Lower lobe of right lung (tissue), 2 donors: Measurements from ENCODE around the gene CBLL1. TPM values are rescaled to one million over a fixed set of nuclear protein-coding genes. Genes with fewer than 3 reads are reported as not detected.

Experiments used
- ATAC-seq, 2 donors: fragments of 200-7000 bp; cut with Tn5 transposase; one replicate each; pipeline ENCODE4 v1.9.1; 2020 to 2022; ENCODE audit warnings: mild to moderate bottlenecking in 2 of 2, moderate library complexity in 2 of 2
- DNase-seq: peaks from one replicate; pipeline ENCODE4 v3.0.0-alpha.2; 2020
- H3K27ac ChIP-seq: fragments of 200-600 bp; one replicate; pipeline ENCODE4 v1.8.0; 2022
- H3K27me3 ChIP-seq: fragments of 200-600 bp; one replicate; pipeline ENCODE4 v1.8.0; 2022; ENCODE audit warnings: low read depth
- H3K36me3 ChIP-seq: fragments of 200-600 bp; one replicate; pipeline ENCODE4 v1.8.0; 2022; ENCODE audit warnings: mild to moderate bottlenecking
- H3K4me1 ChIP-seq: fragments of 200-600 bp; one replicate; pipeline ENCODE4 v1.8.0; 2022
- H3K4me3 ChIP-seq: fragments of 200-600 bp; one replicate; pipeline ENCODE4 v1.8.0; 2022; ENCODE audit warnings: mild to moderate bottlenecking
- H3K9me3 ChIP-seq: fragments of 200-600 bp; one replicate; pipeline ENCODE4 v1.8.0; 2022
- intact Hi-C: fragments of 100-400 bp; cut with DNase I; formaldehyde crosslinking; loops from one replicate; pipeline ENCODE4 v1.11.0; 2022
- total RNA-seq: library from RNA; stranded (reverse); fragmentation: NEBNext Ultra II Directional; extraction: Animal tissue kit (Norgen Biotek cat#: 25700); gene quantifications from one replicate; pipeline ENCODE4 v1.2.1, GENCODE V29; 2021
- TF ChIP-seq, protein P1 (sequence below): fragments of 200-600 bp; IDR thresholded peaks from one replicate; pipeline ENCODE4 v1.8.0; 2022; ENCODE audit warnings: antibody characterized with exemption, mild to moderate bottlenecking
- donor health status: DM: no; HTN: yes; CAD: no; lungs with severe emphysema.

CBLL1 gene
- total RNA-seq, 1 donor from 2014 or later: 20.9 TPM

DNA sequence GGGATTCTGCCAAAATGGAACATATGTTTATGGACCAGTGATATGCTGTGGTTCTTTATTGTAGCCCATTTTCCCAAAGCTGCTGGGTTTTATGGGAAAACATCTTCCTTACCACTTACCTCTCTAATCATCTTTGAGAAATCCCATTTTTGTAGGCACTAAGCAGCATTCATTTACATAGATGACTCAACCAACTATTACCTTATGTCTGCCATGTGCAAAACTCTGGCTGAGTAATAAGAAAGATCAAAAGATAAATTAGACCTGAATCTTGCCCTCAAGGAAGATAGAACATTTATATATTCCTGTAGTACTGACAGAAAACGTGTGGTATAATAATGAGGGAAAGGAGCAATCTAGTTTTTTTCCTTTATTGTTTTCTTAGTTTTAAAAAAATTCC lies 24.3 kb downstream of the CBLL1 start:
- H3K27me3 ChIP-seq: no peaks in the 10 kb centered on the region
- intact Hi-C loops: no loop called here
- TF ChIP-seq, protein P1, sequence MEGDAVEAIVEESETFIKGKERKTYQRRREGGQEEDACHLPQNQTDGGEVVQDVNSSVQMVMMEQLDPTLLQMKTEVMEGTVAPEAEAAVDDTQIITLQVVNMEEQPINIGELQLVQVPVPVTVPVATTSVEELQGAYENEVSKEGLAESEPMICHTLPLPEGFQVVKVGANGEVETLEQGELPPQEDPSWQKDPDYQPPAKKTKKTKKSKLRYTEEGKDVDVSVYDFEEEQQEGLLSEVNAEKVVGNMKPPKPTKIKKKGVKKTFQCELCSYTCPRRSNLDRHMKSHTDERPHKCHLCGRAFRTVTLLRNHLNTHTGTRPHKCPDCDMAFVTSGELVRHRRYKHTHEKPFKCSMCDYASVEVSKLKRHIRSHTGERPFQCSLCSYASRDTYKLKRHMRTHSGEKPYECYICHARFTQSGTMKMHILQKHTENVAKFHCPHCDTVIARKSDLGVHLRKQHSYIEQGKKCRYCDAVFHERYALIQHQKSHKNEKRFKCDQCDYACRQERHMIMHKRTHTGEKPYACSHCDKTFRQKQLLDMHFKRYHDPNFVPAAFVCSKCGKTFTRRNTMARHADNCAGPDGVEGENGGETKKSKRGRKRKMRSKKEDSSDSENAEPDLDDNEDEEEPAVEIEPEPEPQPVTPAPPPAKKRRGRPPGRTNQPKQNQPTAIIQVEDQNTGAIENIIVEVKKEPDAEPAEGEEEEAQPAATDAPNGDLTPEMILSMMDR: no peak
- no peaks in the 10 kb centered on the region for H3K9me3 ChIP-seq
- no peak for DNase-seq
- H3K4me1 ChIP-seq: no peaks in the 10 kb centered on the region
- no peak for ATAC-seq
- H3K4me3 ChIP-seq: no peak overlapping the region
- H3K36me3 ChIP-seq: no peaks in the 10 kb centered on the region
- no peak overlapping the region for H3K27ac ChIP-seq

DNA sequence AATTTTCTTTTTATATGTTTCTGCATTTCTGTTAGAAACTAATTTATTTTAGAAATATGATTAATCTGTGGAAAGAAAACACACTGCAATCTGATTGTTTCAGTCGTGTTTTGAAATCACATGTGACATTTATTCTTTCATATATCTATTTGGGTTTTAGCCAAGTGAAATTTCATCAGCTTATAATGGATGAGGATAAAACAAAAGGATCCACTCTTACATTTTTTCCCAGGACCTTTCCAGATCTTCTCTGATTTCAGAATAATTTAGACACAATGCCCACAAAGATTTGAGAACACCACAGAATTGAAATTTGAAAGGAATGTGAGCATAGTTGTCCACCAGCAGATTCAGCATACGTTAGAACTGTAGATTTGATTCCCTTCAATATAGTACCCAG lies 29.1 kb downstream of the CBLL1 start:
- H3K36me3 ChIP-seq: no peaks in the 10 kb centered on the region
- H3K4me1 ChIP-seq: no peaks in the 10 kb centered on the region
- no peak overlapping the region for H3K4me3 ChIP-seq
- no peaks in the 10 kb centered on the region for H3K27me3 ChIP-seq
- DNase-seq (no peak), ATAC-seq (no peak)
- H3K27ac ChIP-seq: no peak overlapping the region
- intact Hi-C loops: no loop called here
- TF ChIP-seq, protein P1: no peak
- H3K9me3 ChIP-seq: no peaks in the 10 kb centered on the region

GRCh38 chr7:107777702-107778101 lies 33.8 kb downstream of the CBLL1 start:
- Histone ChIP-seq H3K4me3 (no peak overlapping the region), H3K9me3 (no peaks in the 10 kb centered on the region), H3K36me3 (no peaks in the 10 kb centered on the region), H3K27me3 (no peaks in the 10 kb centered on the region), H3K4me1 (no peaks in the 10 kb centered on the region), H3K27ac (no peak overlapping the region)
- intact Hi-C loops: no loop called here
- ATAC-seq: no peak
- TF ChIP-seq, protein P1: no peak
- DNase-seq: no peak

DNA sequence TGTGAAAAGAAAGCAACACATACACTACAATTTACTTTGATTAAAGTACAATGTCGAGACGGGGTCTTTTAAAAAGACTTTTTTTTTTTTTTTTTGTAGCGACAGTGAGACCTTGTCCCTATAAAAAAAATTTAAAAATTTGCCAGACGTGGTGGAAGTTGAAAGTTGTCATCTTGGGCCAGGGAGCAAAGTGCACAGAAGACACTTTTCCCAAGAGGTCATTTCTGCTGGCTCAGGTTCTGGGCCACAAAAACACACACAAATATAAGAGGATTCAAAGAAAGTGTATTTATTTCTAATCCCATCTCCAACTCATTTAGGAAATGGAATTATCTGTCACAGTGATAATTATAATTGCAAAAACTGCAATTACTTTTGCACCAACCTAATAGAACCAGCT lies 34.3 kb downstream of the CBLL1 start:
- Histone ChIP-seq H3K36me3 (no peaks in the 10 kb centered on the region), H3K27me3 (no peaks in the 10 kb centered on the region), H3K9me3 (no peaks in the 10 kb centered on the region), H3K4me1 (no peaks in the 10 kb centered on the region), H3K27ac (no peak overlapping the region), H3K4me3 (no peak overlapping the region)
- DNase-seq: no peak
- intact Hi-C loops: no loop called here
- TF ChIP-seq, protein P1: no peak
- ATAC-seq: no peak

- no peak overlapping the region for H3K27ac ChIP-seq
- no peak overlapping the region for H3K4me3 ChIP-seq
- intact Hi-C loops: no loop called here
- DNase-seq (no peak), ATAC-seq (no peak)
- H3K4me1 ChIP-seq: no peaks in the 10 kb centered on the region
- no peaks in the 10 kb centered on the region for H3K27me3 ChIP-seq
- H3K36me3 ChIP-seq: no peaks in the 10 kb centered on the region
- H3K9me3 ChIP-seq: no peaks in the 10 kb centered on the region
- TF ChIP-seq, protein P1: no peak
Observed at GRCh38 chr7:107779647-107780099, 35.7 kb downstream of the CBLL1 start.

- H3K4me1 ChIP-seq: no peaks in the 10 kb centered on the region
- peak; percentile 54 to 65 for ATAC-seq
Observed at GRCh38 chr7:107782374-107782773, 38.4 kb downstream of the CBLL1 start.

More at GRCh38 chr7:107782374-107782773, 38.4 kb downstream of the CBLL1 start:
- TF ChIP-seq, protein P1: no peak
- Histone ChIP-seq H3K27ac (no peak overlapping the region), H3K27me3 (no peaks in the 10 kb centered on the region), H3K4me3 (no peak overlapping the region), H3K9me3 (no peaks in the 10 kb centered on the region), H3K36me3 (no peaks in the 10 kb centered on the region)
- no peak for DNase-seq
- intact Hi-C loops: no loop called here
